Measurements from ENCODE around the gene DCST1.

DNA sequence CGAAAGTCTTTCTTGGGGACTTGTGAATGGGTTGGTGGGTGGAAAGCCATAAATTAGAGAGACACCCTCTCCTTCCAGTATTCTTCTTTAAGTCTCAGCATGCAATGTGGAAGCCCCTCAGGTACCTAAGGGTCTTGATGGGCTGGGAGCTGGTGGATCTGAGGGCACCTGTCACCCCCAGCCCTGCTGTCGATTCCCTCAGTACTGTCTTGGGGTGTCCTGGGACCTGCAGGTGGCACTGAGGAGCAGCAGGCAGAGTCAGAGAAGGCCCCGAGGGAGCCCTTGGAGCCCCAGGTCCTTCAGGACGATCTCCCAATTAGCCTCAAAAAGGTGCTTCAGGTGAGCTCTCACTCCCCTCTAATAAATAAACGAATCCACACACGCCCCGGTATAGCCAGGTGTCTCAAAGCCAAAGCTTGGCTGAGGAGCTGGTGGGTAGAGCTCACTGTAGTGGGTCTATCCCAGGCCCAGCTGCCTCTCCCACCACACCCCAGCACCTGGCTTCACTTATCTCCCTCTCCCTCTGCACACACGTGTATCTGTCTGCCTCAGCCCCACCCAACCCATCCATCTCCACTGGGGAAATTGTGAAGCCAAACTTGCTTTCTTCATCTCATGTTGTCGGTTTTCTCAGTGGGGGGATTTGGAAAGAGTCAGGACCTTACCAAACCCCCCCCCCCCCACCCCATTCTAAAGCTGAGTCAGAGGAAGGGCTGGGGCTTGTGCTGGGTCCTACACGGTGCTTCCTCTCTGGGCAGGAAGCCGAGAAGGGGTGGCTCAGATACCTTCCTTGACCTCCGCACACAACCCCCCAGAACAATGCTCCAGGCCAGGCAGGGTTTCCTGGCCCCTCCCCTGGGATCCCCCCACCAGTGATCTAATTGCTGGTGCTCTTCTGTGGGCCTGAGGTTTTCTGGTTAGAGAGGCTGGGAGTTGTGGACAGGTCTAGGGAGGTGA lies 19.1 kb downstream of the DCST1 start:
- TF ChIP-seq, protein P1, sequence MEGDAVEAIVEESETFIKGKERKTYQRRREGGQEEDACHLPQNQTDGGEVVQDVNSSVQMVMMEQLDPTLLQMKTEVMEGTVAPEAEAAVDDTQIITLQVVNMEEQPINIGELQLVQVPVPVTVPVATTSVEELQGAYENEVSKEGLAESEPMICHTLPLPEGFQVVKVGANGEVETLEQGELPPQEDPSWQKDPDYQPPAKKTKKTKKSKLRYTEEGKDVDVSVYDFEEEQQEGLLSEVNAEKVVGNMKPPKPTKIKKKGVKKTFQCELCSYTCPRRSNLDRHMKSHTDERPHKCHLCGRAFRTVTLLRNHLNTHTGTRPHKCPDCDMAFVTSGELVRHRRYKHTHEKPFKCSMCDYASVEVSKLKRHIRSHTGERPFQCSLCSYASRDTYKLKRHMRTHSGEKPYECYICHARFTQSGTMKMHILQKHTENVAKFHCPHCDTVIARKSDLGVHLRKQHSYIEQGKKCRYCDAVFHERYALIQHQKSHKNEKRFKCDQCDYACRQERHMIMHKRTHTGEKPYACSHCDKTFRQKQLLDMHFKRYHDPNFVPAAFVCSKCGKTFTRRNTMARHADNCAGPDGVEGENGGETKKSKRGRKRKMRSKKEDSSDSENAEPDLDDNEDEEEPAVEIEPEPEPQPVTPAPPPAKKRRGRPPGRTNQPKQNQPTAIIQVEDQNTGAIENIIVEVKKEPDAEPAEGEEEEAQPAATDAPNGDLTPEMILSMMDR (IDR thresholded peaks at IDR 0.05): peak in 2 of 5 experiments; percentile 18 to 25
- TF ChIP-seq EP300 (IDR thresholded peaks at IDR 0.05): no peak

All from tibial nerve (tissue), 4 donors.